ENCODE measurements around the gene RBM33. TPM values are rescaled to one million over a fixed set of nuclear protein-coding genes. Genes with fewer than 3 reads are reported as not detected.

Gene RBM33
- total and polyA plus RNA-seq, 2 of the 8 experiments (the other 6 are each of a cell fraction or from before 2014, with no cell fraction given): 16.5 to 64.6 TPM

- Histone ChIP-seq H2BK5ac (ENCODE audit: low read depth, low read length) (peak overlapping the region; percentile 95), H3K56ac (replicated peaks; ENCODE audit: insufficient read length, low read depth, low read length) (peak overlapping the region; percentile 20), H3K18ac (ENCODE audit: extremely low read depth, low read length) (peak overlapping the region; percentile 98), H2AK5ac (ENCODE audit: low read depth, low read length) (peak overlapping the region; percentile 32; the same call in 1 of the 2 replicates), H3K79me2 (ENCODE audit: control insufficient read depth in 1 of 2, insufficient read depth in 2 of 2, low read length in 2 of 2) (peaks cover 46 to 57% of the 10 kb centered on the region in 2 experiments), H3K36me3 (ENCODE audit: control insufficient read depth in 2 of 4, insufficient read depth in 4 of 4, low read length in 3 of 4) (peaks cover 4 to 42% (median 18%) of the 10 kb centered on the region in 4 experiments; a peak in 5 of 8 replicates), H3K4me3 (ENCODE audit: extremely low read depth in 1 of 4, insufficient read depth in 2 of 4, low read depth in 3 of 4, low read length in 4 of 4) (peak overlapping the region; percentile 82 to 96 (median 92)), H3K9me3 (ENCODE audit: insufficient read depth in 2 of 2, low read depth in 1 of 2, low read length in 1 of 2) (peaks cover 14 to 24% of the 10 kb centered on the region in 2 experiments), H3K9ac (replicated peaks in 1 of 4; ENCODE audit: extremely low read depth in 1 of 4, low read depth in 3 of 4, low read length in 3 of 4) (peak overlapping the region; percentile 93 to 97 (median 96)), H3K14ac (ENCODE audit: insufficient read length) (no peak overlapping the region), H4K5ac (ENCODE audit: insufficient read length, low read depth, low read length) (peak overlapping the region; percentile 95), H3K4me2 (ENCODE audit: insufficient read depth in 1 of 2, low read depth in 2 of 2, low read length in 2 of 2) (peak overlapping the region; percentile 90), H2AFZ (ENCODE audit: low read length) (no peak overlapping the region; the same call in 1 of the 2 replicates), H2BK20ac (ENCODE audit: low read length) (no peak overlapping the region), H4K8ac (ENCODE audit: extremely low read depth, insufficient read depth, low read length) (peak overlapping the region; percentile 99), H3K4ac (replicated peaks; ENCODE audit: insufficient read length, low read depth, low read length) (no peak overlapping the region), H3K79me1 (ENCODE audit: low read depth, low read length) (peaks cover 6% of the 10 kb centered on the region), H2BK120ac (replicated peaks; ENCODE audit: low read depth, low read length) (no peak overlapping the region), H2BK15ac (ENCODE audit: low read length) (no peak overlapping the region), H2BK12ac (ENCODE audit: low read depth, low read length) (no peak overlapping the region), H3K27me3 (replicated peaks in 1 of 4; ENCODE audit: control insufficient read depth in 3 of 4, extremely low read depth in 1 of 4, insufficient read depth in 3 of 4, low read length in 3 of 4) (no peaks in the 10 kb centered on the region; a peak in 1 of 7 replicates), H3K23me2 (ENCODE audit: low read depth, low read length) (peaks cover 9% of the 10 kb centered on the region; the same call in 1 of the 2 replicates), H4K91ac (replicated peaks; ENCODE audit: insufficient read length, low read length) (no peak overlapping the region), H3K23ac (ENCODE audit: insufficient read length) (no peak overlapping the region), H3K27ac (ENCODE audit: low read depth, low read length) (peak overlapping the region; percentile 97), H3K4me1 (replicated peaks in 1 of 4; ENCODE audit: control insufficient read depth in 3 of 4, insufficient read depth in 4 of 4, low read length in 3 of 4) (peaks cover 0 to 5% (median 2%) of the 10 kb centered on the region in 4 experiments; a peak in 3 of 7 replicates), H4K20me1 (replicated peaks in 1 of 2; ENCODE audit: control insufficient read depth in 1 of 2, insufficient read depth in 2 of 2, low read length in 2 of 2) (peaks cover 0 to 4% of the 10 kb centered on the region in 2 experiments)
- 3% methylated on average over 20 of the region's 22 CpGs; no CpG with 5 or more reads in 1 of the 2 experiments for WGBS, 2 experiments (ENCODE audit: extremely low coverage in 1 of 2, insufficient coverage in 1 of 2, insufficient read length in 1 of 2, insufficient replicate concordance in 2 of 2, low coverage in 1 of 2, low lambda C conversion rate in 2 of 2, missing lambda C conversion rate in 1 of 2)
- no peak for FAIRE-seq
- CTCF ChIA-PET (ENCODE audit: partially characterized antibody): no interaction called here
- POLR2A ChIA-PET (ENCODE audit: partially characterized antibody): interaction anchor here (1.2 to 1.5 kb wide), 11 partner anchors 10 to 99 kb away, joined by 3 to 8 read pairs (median 5); no protein-coding TSS in a partner anchor
- DNase-seq (ENCODE audit: low read depth in 1 of 2, low spot score in 2 of 2): no peak
- TF ChIP-seq SP1 (IDR thresholded peaks at IDR 0.05; ENCODE audit: low read depth, low read length) (no peak), CTCF (IDR thresholded peaks at IDR 0.05; ENCODE audit: control extremely low read depth in 1 of 3, insufficient read depth in 1 of 3, low read depth in 1 of 3, low read length in 3 of 3) (no peak), POLR2AphosphoS5 (IDR thresholded peaks at IDR 0.05; ENCODE audit: low read depth, low read length) (peak; percentile 56; the same call in 1 of the 2 replicates), HDAC6 (IDR thresholded peaks at IDR 0.05; ENCODE audit: low read depth, low read length) (no peak)
Observed at GRCh38 chr7:155644971-155645509, 579 bp downstream of the RBM33 start.
